Neural progenitor cell (in vitro differentiated cells): Measurements from ENCODE around the gene AHNAK2.

Source experiments
- CTCF ChIP-seq: fragments of 200-600 bp; sonication (generic); IDR thresholded peaks from 2 replicates; pipeline ENCODE4 v1.5.1; 2017; ENCODE audit warnings: antibody characterized with exemption, mild to moderate bottlenecking
- EZH2 ChIP-seq: fragments of 200-600 bp; sonication (generic); IDR thresholded peaks from 2 replicates; pipeline ENCODE4 v1.6.1; 2017; ENCODE audit warnings: antibody characterized with exemption, mild to moderate bottlenecking, moderate library complexity
- EZH2phosphoT487 ChIP-seq: fragments of 200-600 bp; sonication (generic); IDR thresholded peaks from 2 replicates; pipeline ENCODE4 v1.6.1; 2017; ENCODE audit warnings: antibody characterized with exemption

DNA sequence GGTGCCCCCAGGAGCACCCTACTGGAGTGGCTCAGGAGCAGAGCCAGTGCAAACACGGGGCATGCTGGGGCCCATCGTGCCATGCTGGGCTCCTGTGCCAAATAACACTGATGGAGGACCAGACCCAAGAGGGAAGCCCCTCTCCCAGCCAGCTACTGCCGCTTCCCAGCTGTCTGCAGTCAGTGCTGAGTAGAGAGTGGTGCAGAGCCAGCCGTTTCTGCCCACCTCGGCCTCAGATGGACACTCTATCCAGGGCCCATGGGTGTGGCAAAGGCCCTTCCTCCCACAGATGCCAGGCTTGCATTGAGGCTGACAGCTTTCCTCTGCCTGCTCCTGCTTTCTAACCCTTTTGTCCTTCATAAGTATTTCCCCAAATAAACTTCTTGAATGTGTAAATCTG lies 20.6 kb upstream of the AHNAK2 start:
- no peak for TF ChIP-seq CTCF
- TF ChIP-seq EZH2 = no peak
- TF ChIP-seq EZH2phosphoT487 = no peak
